Astrocyte (in vitro differentiated cells and primary cell): Measurements from ENCODE around the gene HOXD13.

Experiments
- EZH2 ChIP-seq: IDR thresholded peaks from 2 replicates; pipeline ENCODE4 v1.6.1; 2012; ENCODE audit warnings: mild to moderate bottlenecking, low read length, inconsistent platforms; ENCODE audit not compliant: insufficient read depth
- TF ChIP-seq, protein P1 (sequence below): IDR thresholded peaks from 2 replicates; pipeline ENCODE4 v1.5.1; 2011; ENCODE audit warnings: low read depth, mild to moderate bottlenecking, inconsistent platforms, low read length, moderate library complexity; ENCODE audit not compliant: insufficient read depth

DNA sequence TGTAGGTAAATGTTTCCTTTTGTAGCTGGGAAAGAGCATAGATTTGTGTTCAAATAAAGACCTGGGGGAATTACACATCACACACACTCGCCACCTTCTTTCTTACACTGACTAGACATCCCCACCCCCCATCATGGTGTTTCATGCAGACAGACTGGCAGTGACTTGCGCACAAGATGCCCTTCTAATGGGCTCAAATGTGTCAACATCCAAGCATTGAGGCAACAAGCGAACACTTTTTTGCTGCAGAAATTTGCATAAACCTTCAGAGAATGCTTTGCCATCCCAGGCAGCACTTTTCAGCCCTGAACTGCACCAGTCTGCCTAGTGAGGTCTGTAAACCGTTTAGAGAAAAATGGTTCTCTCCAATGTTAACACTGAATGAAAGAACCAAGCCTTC lies 41.5 kb downstream of the HOXD13 start:
- TF ChIP-seq, protein P1, sequence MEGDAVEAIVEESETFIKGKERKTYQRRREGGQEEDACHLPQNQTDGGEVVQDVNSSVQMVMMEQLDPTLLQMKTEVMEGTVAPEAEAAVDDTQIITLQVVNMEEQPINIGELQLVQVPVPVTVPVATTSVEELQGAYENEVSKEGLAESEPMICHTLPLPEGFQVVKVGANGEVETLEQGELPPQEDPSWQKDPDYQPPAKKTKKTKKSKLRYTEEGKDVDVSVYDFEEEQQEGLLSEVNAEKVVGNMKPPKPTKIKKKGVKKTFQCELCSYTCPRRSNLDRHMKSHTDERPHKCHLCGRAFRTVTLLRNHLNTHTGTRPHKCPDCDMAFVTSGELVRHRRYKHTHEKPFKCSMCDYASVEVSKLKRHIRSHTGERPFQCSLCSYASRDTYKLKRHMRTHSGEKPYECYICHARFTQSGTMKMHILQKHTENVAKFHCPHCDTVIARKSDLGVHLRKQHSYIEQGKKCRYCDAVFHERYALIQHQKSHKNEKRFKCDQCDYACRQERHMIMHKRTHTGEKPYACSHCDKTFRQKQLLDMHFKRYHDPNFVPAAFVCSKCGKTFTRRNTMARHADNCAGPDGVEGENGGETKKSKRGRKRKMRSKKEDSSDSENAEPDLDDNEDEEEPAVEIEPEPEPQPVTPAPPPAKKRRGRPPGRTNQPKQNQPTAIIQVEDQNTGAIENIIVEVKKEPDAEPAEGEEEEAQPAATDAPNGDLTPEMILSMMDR = no peak
- no peak for TF ChIP-seq EZH2
